Stomach (tissue), 4 donors: Measurements from ENCODE around the gene PRX.

ENCODE experiments used
- POLR2AphosphoS5 ChIP-seq, 3 donors: sonication (generic); formaldehyde crosslinking; IDR thresholded peaks; one replicate each; pipeline ENCODE4 v1.6.1; 2016; ENCODE audit warnings: antibody characterized with exemption in 3 of 3
- TF ChIP-seq, protein P1 (sequence below), 7 experiments: fragments of 450-650 bp in 4 of 7; fragments of 200-600 bp in 3 of 7; sonication (generic) in 3 of 7; IDR thresholded peaks; one replicate each; pipeline ENCODE4 v1.5.1; 2016 to 2019; ENCODE audit warnings: antibody characterized with exemption in 7 of 7, control low read depth in 2 of 7, mild to moderate bottlenecking in 1 of 7

DNA sequence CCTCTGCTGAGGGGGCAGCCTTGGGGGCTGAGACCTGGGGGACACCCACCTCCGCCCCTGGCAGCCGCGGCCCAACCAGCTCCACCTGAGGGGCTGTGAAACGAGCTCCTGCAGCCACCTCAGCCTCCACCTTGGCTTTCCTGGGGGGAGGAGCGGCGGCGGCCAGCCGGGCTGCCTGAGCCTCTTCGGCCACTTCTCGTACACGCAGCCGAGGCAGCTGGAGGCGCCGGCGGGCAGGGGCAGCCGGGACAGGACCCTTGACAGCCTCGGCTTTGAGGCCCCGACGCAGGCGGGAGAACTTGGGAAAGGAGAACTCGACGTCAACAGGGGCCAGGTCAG, 15.6 kb downstream of the PRX start:
- TF ChIP-seq, protein P1, sequence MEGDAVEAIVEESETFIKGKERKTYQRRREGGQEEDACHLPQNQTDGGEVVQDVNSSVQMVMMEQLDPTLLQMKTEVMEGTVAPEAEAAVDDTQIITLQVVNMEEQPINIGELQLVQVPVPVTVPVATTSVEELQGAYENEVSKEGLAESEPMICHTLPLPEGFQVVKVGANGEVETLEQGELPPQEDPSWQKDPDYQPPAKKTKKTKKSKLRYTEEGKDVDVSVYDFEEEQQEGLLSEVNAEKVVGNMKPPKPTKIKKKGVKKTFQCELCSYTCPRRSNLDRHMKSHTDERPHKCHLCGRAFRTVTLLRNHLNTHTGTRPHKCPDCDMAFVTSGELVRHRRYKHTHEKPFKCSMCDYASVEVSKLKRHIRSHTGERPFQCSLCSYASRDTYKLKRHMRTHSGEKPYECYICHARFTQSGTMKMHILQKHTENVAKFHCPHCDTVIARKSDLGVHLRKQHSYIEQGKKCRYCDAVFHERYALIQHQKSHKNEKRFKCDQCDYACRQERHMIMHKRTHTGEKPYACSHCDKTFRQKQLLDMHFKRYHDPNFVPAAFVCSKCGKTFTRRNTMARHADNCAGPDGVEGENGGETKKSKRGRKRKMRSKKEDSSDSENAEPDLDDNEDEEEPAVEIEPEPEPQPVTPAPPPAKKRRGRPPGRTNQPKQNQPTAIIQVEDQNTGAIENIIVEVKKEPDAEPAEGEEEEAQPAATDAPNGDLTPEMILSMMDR (IDR thresholded peaks at IDR 0.05) = no peak
- TF ChIP-seq POLR2AphosphoS5 (IDR thresholded peaks at IDR 0.05) = no peak
